HCT116 (cell line): Measurements from ENCODE around the gene AOC1. TPM values are rescaled to one million over a fixed set of nuclear protein-coding genes. Genes with fewer than 3 reads are reported as not detected.

ENCODE experiments used
- ATAC-seq: fragments of 200-7000 bp; cut with Tn5 transposase; 2 replicates; pipeline ENCODE4 v1.9.1; 2020; ENCODE audit warnings: mild to moderate bottlenecking, moderate library complexity
- BruUV-seq: library from RNA; stranded (reverse); fragments of 400-500 nt; replicated peaks from 2 replicates; lab custom pipeline; 2021; lab: Mats Ljungman, UMichigan
- CTCF ChIA-PET: fragments of 300-600 bp; sonication (Branson Sonifier 250); formaldehyde crosslinking; loops from one replicate; lab custom pipeline; 2021; ENCODE audit warnings: antibody characterized with exemption; lab: Charles Lee
- POLR2A ChIA-PET: fragments of 300-600, 350-600 bp; sonication (Branson Sonifier 250); formaldehyde crosslinking; loops from one replicate; lab custom pipeline; 2021; ENCODE audit warnings: antibody characterized with exemption; lab: Charles Lee
- RAD21 ChIA-PET, 2 experiments: fragments of 300-600 bp; sonication (Branson Sonifier 250); formaldehyde crosslinking; loops; one replicate each; lab custom pipeline; 2023; ENCODE audit warnings: low total read pairs in 2 of 2; ENCODE audit not compliant: uncharacterized antibody in 2 of 2, unreplicated experiment in 2 of 2, low non-redundant PET in 1 of 2; lab: Charles Lee
- DNase-seq: peaks from one replicate; pipeline ENCODE4 v3.0.0-alpha.2; 2010; ENCODE audit warnings: low read depth, low spot score
- H2AFZ ChIP-seq: fragments of 200-600 bp; shearing (Covaris generic), sonication (generic); 2 replicates; pipeline ENCODE4 v1.6.1; 2017; ENCODE audit warnings: low read depth, mixed run types, mixed read lengths, antibody characterized with exemption, low read length; ENCODE audit not compliant: poor library complexity, severe bottlenecking
- H3K27ac ChIP-seq: 2 replicates; pipeline ENCODE4 v1.5.1; 2012; ENCODE audit warnings: low read depth, low read length
- H3K27me3 ChIP-seq: fragments of 200-600 bp; sonication (generic); 2 replicates; pipeline ENCODE4 v1.6.1; 2016; ENCODE audit warnings: mixed run types, low read length, mixed read lengths; ENCODE audit not compliant: insufficient read depth
- H3K36me3 ChIP-seq, 2 experiments: fragments of 200-500 bp in 1 of 2; fragments of 200-600 bp in 1 of 2; sonication (Bioruptor generic) in 1 of 2; sonication (generic) in 1 of 2; 2 replicates each; pipeline versions ENCODE4 v1.5.1 to v1.6.1; 2014 to 2016; ENCODE audit warnings: low read length in 2 of 2, inconsistent platforms in 1 of 2, mixed read lengths in 1 of 2, mixed run types in 1 of 2; ENCODE audit not compliant: insufficient read depth in 2 of 2, control insufficient read depth in 1 of 2
- H3K4me1 ChIP-seq, 2 experiments: fragments of 200-600 bp in 1 of 2; sonication (generic) in 1 of 2; 2 replicates each; pipeline versions ENCODE4 v1.5.1 to v1.6.1; 2012 to 2017; ENCODE audit warnings: low read length in 2 of 2, inconsistent platforms in 1 of 2, mild to moderate bottlenecking in 1 of 2, mixed read lengths in 1 of 2, mixed run types in 1 of 2, moderate library complexity in 1 of 2; ENCODE audit not compliant: insufficient read depth in 2 of 2, control insufficient read depth in 1 of 2
- H3K4me2 ChIP-seq: fragments of 200-600 bp; sonication (generic); 2 replicates; pipeline ENCODE4 v1.6.1; 2017; ENCODE audit warnings: mixed run types, low read length, mixed read lengths
- H3K4me3 ChIP-seq, 2 experiments: fragments of 200-600 bp in 1 of 2; sonication (generic) in 1 of 2; replicated peaks in 1 of 2; 2 replicates each; pipeline ENCODE4 v1.5.1; 2011 to 2016; ENCODE audit warnings: low read length in 2 of 2, control low read depth in 1 of 2, low read depth in 1 of 2, mild to moderate bottlenecking in 1 of 2, mixed read lengths in 1 of 2, mixed run types in 1 of 2
- H3K79me2 ChIP-seq: fragments of 200-600 bp; sonication (generic); 2 replicates; pipeline ENCODE4 v1.6.1; 2017; ENCODE audit warnings: mild to moderate bottlenecking, mixed run types, low read length, moderate library complexity, mixed read lengths; ENCODE audit not compliant: insufficient read depth
- H3K9ac ChIP-seq: fragments of 200-600 bp; sonication (generic); 2 replicates; pipeline ENCODE4 v1.6.1; 2016; ENCODE audit warnings: low read length, mixed read lengths
- H3K9me2 ChIP-seq: fragments of 200-600 bp; sonication (generic), shearing (Covaris generic); 2 replicates; pipeline ENCODE4 v1.6.1; 2017; ENCODE audit warnings: mixed run types, mild to moderate bottlenecking, moderate library complexity; ENCODE audit not compliant: insufficient read depth
- H3K9me3 ChIP-seq, 2 experiments: fragments of 200-500 bp in 1 of 2; fragments of 200-600 bp in 1 of 2; sonication (Bioruptor generic) in 1 of 2; sonication (generic) in 1 of 2; 2 replicates each; pipeline ENCODE4 v1.6.1; 2014 to 2017; ENCODE audit warnings: low read length in 2 of 2, mixed read lengths in 2 of 2, inconsistent platforms in 1 of 2, low read depth in 1 of 2, mild to moderate bottlenecking in 1 of 2, mixed run types in 1 of 2, moderate library complexity in 1 of 2; ENCODE audit not compliant: control insufficient read depth in 1 of 2, insufficient read depth in 1 of 2
- H4K20me1 ChIP-seq: fragments of 200-600 bp; sonication (generic), shearing (Covaris generic); 2 replicates; pipeline ENCODE4 v1.6.1; 2017; ENCODE audit warnings: mixed run types, mild to moderate bottlenecking, moderate library complexity; ENCODE audit not compliant: insufficient read depth
- EGR1 ChIP-seq: IDR thresholded peaks from 2 replicates; pipeline ENCODE4 v1.6.1; 2012; ENCODE audit warnings: low read depth
- EZH2 ChIP-seq: fragments of 200-600 bp; sonication (generic); IDR thresholded peaks from 2 replicates; pipeline ENCODE4 v1.6.1; 2017; ENCODE audit warnings: antibody characterized with exemption, mixed run types
- EZH2phosphoT487 ChIP-seq: fragments of 200-600 bp; IDR thresholded peaks from 2 replicates; pipeline ENCODE4 v1.6.1; 2018; ENCODE audit warnings: antibody characterized with exemption, borderline replicate concordance
- FOSL1 ChIP-seq: IDR thresholded peaks from 2 replicates; pipeline ENCODE4 v1.6.1; 2012; ENCODE audit warnings: low read depth
- JUND ChIP-seq: IDR thresholded peaks from 2 replicates; pipeline ENCODE4 v1.6.1; 2012
- POLR2A ChIP-seq: IDR thresholded peaks from 2 replicates; pipeline ENCODE4 v1.7.0; 2011; ENCODE audit warnings: borderline replicate concordance; ENCODE audit not compliant: insufficient read depth, insufficient read length; ENCODE audit errors: extremely low read depth
- SIN3A ChIP-seq: IDR thresholded peaks from 2 replicates; pipeline ENCODE4 v1.6.1; 2012; ENCODE audit warnings: low read depth
- ZBTB33 ChIP-seq: IDR thresholded peaks from 2 replicates; pipeline ENCODE4 v1.6.1; 2011; ENCODE audit warnings: mild to moderate bottlenecking, low read length, moderate library complexity; ENCODE audit not compliant: insufficient replicate concordance; ENCODE audit errors: extremely low read depth
- ZFX ChIP-seq: fragments of 450-650 bp; IDR thresholded peaks from 2 replicates; pipeline ENCODE4 v1.6.1; 2017
- intact Hi-C: fragments of 100-400 bp; cut with micrococcal nuclease; formaldehyde crosslinking; loops from 2 replicates; pipeline ENCODE4 v1.10.0; 2022
- total RNA-seq: library from RNA; stranded (reverse); gene quantifications from one replicate; pipeline ENCODE4 v1.2.1, GENCODE V29; 2021; ENCODE audit not compliant: unreplicated experiment

Gene AOC1
- total RNA-seq, 1 experiment from 2014 or later, result 0.37 TPM

- TF ChIP-seq EZH2phosphoT487, result no peak
- no peak for TF ChIP-seq SIN3A
- Histone ChIP-seq H3K36me3 (no peaks in the 10 kb centered on the region), H3K9me2 (no peaks in the 10 kb centered on the region), H3K79me2 (no peaks in the 10 kb centered on the region), H2AFZ (no peak overlapping the region), H3K27me3 (no peaks in the 10 kb centered on the region), H3K4me1 (peaks cover 0 to 5% of the 10 kb centered on the region in 2 experiments; a peak in 1 of 4 replicates), H3K4me2 (no peak overlapping the region), H3K4me3 (no peak overlapping the region), H3K9me3 (no peaks in the 10 kb centered on the region), H3K9ac (no peak overlapping the region), H4K20me1 (no peaks in the 10 kb centered on the region), H3K27ac (no peak overlapping the region)
- ChIA-PET CTCF (no interaction called here), POLR2A (no interaction called here), RAD21 (no interaction called here)
- no TSS peak for BruUV-seq
- DNase-seq, result no peak
- ATAC-seq, result no peak
- intact Hi-C loops, result no loop called here
These were observed 51.3 kb downstream of the AOC1 start for GRCh38 chr7:150903606-150904005.

GRCh38 chr7:150904011-150904909 lies 51.9 kb downstream of the AOC1 start:
- Histone ChIP-seq H3K4me3 (no peak overlapping the region), H3K9ac (no peak overlapping the region), H2AFZ (no peak overlapping the region), H3K9me2 (no peaks in the 10 kb centered on the region), H3K36me3 (no peaks in the 10 kb centered on the region)
- no TSS peak for BruUV-seq
- TF ChIP-seq EGR1 (no peak), ZBTB33 (no peak), ZFX (no peak), FOSL1 (no peak), POLR2A (no peak), EZH2 (no peak), JUND (no peak)
- TF ChIP-seq, all 23 proteins: peak for 0
- no peaks in the 10 kb centered on the region for H4K20me1 ChIP-seq
- ChIA-PET RAD21 (no interaction called here), CTCF (no interaction called here), POLR2A (no interaction called here)
- H3K27ac ChIP-seq, result no peak overlapping the region
- no peaks in the 10 kb centered on the region for H3K9me3 ChIP-seq
- H3K79me2 ChIP-seq, result no peaks in the 10 kb centered on the region
- no peak for DNase-seq
- no peak for ATAC-seq
- no peaks in the 10 kb centered on the region for H3K27me3 ChIP-seq
- H3K4me1 ChIP-seq, result no peaks in the 10 kb centered on the region
- intact Hi-C loops, result no loop called here
- no peak overlapping the region for H3K4me2 ChIP-seq
